NCI-H2196 treated with DMSO at 0.1 percent for 48 hours (cell line): Measurements from ENCODE around the gene BCL2.
"Not testable (repeated sequence)": the region's sequence is repeated elsewhere in the genome, so short reads cannot be mapped to it uniquely, and the experiment has no call there.

Experiments used
- DNase-seq: peaks from one replicate; lab custom pipeline; 2025; ENCODE audit not compliant: unreplicated experiment; lab: John Stamatoyannopoulos, UW

Gene BCL2

GRCh38 chr18:63236921-63237846 lies 82.4 kb downstream of the BCL2 start:
- DNase-seq, result no peak

GRCh38 chr18:63236406-63236805 lies 83.2 kb downstream of the BCL2 start:
- DNase-seq, result no peak

GRCh38 chr18:63235920-63236319 lies 83.6 kb downstream of the BCL2 start:
- DNase-seq, result not testable (repeated sequence)

- DNase-seq, result no peak
These were observed 84.7 kb downstream of the BCL2 start for GRCh38 chr18:63234841-63235240.

GRCh38 chr18:63234432-63234831 lies 85.1 kb downstream of the BCL2 start:
- no peak for DNase-seq

GRCh38 chr18:63233334-63233733 lies 86.2 kb downstream of the BCL2 start:
- no peak for DNase-seq

- DNase-seq, result no peak
These were observed 86.7 kb downstream of the BCL2 start for GRCh38 chr18:63232826-63233225.

- DNase-seq, result no peak
These were observed 89.6 kb downstream of the BCL2 start for GRCh38 chr18:63229971-63230370.

GRCh38 chr18:63225434-63225833 lies 94.1 kb downstream of the BCL2 start:
- DNase-seq, result no peak

GRCh38 chr18:63224630-63225029 lies 94.9 kb downstream of the BCL2 start:
- DNase-seq, result no peak

- DNase-seq, result no peak
These were observed 95.7 kb downstream of the BCL2 start for GRCh38 chr18:63223837-63224236.

- DNase-seq, result no peak
These were observed 98.7 kb downstream of the BCL2 start for GRCh38 chr18:63220903-63221302.

- DNase-seq, result no peak
These were observed 101.1 kb downstream of the BCL2 start for GRCh38 chr18:63218472-63218871.

- DNase-seq, result no peak
These were observed 102.9 kb downstream of the BCL2 start for GRCh38 chr18:63216516-63217311.

- no peak for DNase-seq
These were observed 105.5 kb downstream of the BCL2 start for GRCh38 chr18:63213936-63214671.

- DNase-seq, result no peak
These were observed 106.2 kb downstream of the BCL2 start for GRCh38 chr18:63213331-63213900.

GRCh38 chr18:63210521-63210920 lies 109.0 kb downstream of the BCL2 start:
- DNase-seq, result no peak

GRCh38 chr18:63208676-63209075 lies 110.9 kb downstream of the BCL2 start:
- no peak for DNase-seq

- DNase-seq, result peak; percentile 51
These were observed 111.7 kb downstream of the BCL2 start for GRCh38 chr18:63207835-63208234.

GRCh38 chr18:63207143-63207790 lies 112.3 kb downstream of the BCL2 start:
- DNase-seq, result peak; percentile 80
